Neural cell (in vitro differentiated cells): ENCODE measurements around the gene RAC2.

Source experiments
- EP300 ChIP-seq: fragments of 450-650 bp; conservative IDR thresholded peaks from 2 replicates; pipeline ENCODE4 v1.6.1; 2014; ENCODE audit warnings: antibody characterized with exemption, mild to moderate bottlenecking, moderate library complexity; ENCODE audit not compliant: poor library complexity, severe bottlenecking
- POLR2AphosphoS5 ChIP-seq: IDR thresholded peaks from 2 replicates; pipeline ENCODE4 v1.6.1; 2012
- TF ChIP-seq, protein P1 (sequence below): fragments of 450-650 bp; IDR thresholded peaks from 2 replicates; pipeline ENCODE4 v1.5.1; 2014; ENCODE audit warnings: antibody characterized with exemption, mild to moderate bottlenecking, moderate library complexity; ENCODE audit not compliant: poor library complexity, severe bottlenecking

DNA sequence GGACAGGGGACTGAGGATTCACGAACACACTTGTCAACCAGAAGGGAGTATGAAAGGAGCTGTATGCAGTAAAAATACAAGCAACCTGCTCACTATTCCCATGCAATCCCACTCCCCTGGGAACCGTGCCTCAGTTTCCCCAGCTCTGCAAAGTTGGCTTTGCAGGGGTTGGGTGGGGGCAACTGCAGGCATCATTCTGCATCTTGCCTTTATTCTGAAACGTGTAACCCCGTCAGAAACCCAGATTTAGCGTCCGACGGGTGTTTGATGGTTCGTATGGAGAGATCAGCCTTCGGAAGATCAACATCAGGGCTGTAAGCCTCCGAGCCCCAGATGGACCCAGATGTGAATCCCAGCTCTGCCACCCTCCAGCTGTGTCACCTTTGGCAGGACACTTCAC is 41.9 kb upstream of the RAC2 start:
- TF ChIP-seq, protein P1, sequence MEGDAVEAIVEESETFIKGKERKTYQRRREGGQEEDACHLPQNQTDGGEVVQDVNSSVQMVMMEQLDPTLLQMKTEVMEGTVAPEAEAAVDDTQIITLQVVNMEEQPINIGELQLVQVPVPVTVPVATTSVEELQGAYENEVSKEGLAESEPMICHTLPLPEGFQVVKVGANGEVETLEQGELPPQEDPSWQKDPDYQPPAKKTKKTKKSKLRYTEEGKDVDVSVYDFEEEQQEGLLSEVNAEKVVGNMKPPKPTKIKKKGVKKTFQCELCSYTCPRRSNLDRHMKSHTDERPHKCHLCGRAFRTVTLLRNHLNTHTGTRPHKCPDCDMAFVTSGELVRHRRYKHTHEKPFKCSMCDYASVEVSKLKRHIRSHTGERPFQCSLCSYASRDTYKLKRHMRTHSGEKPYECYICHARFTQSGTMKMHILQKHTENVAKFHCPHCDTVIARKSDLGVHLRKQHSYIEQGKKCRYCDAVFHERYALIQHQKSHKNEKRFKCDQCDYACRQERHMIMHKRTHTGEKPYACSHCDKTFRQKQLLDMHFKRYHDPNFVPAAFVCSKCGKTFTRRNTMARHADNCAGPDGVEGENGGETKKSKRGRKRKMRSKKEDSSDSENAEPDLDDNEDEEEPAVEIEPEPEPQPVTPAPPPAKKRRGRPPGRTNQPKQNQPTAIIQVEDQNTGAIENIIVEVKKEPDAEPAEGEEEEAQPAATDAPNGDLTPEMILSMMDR: no peak
- no peak for TF ChIP-seq POLR2AphosphoS5
- TF ChIP-seq EP300: no peak
